Measurements from ENCODE around the gene PPP2R2C.

Gene PPP2R2C

GRCh38 chr4:6340446-6341015 lies 131.9 kb downstream of the PPP2R2C start:
- H3K27ac ChIP-seq (ENCODE audit: low read depth, low read length): no peak overlapping the region

GRCh38 chr4:6339818-6340445 lies 132.5 kb downstream of the PPP2R2C start:
- Histone ChIP-seq H3K9ac (ENCODE audit: low read depth in 1 of 2, low read length in 2 of 2) (no peak overlapping the region), H3K27me3 (ENCODE audit: control insufficient read depth in 1 of 2, insufficient read depth in 2 of 2, low read length in 2 of 2) (peaks cover 9 to 10% of the 10 kb centered on the region in 2 donors), H3K9me3 (ENCODE audit: control insufficient read depth in 1 of 2, low read length in 2 of 2) (no peaks in the 10 kb centered on the region), H3K27ac (ENCODE audit: low read depth, low read length) (no peak overlapping the region), H3K36me3 (ENCODE audit: control insufficient read depth in 1 of 2, insufficient read depth in 2 of 2, low read length in 2 of 2) (no peaks in the 10 kb centered on the region), H3K4me3 (ENCODE audit: low read depth in 1 of 2, low read length in 2 of 2) (no peak overlapping the region), H3K4me1 (ENCODE audit: control insufficient read depth in 1 of 2, insufficient read depth in 2 of 2, low read length in 2 of 2) (peaks cover 0 to 5% of the 10 kb centered on the region in 2 donors)

More at GRCh38 chr4:6340446-6341015, 131.9 kb downstream of the PPP2R2C start:
- H3K4me1 ChIP-seq (ENCODE audit: control insufficient read depth in 1 of 2, insufficient read depth in 2 of 2, low read length in 2 of 2): peaks cover 0 to 5% of the 10 kb centered on the region in 2 donors
- H3K27me3 ChIP-seq (ENCODE audit: control insufficient read depth in 1 of 2, insufficient read depth in 2 of 2, low read length in 2 of 2): peaks cover 5 to 10% of the 10 kb centered on the region in 2 donors
- H3K9ac ChIP-seq (ENCODE audit: low read depth in 1 of 2, low read length in 2 of 2): no peak overlapping the region
- no peaks in the 10 kb centered on the region for H3K9me3 ChIP-seq (ENCODE audit: control insufficient read depth in 1 of 2, low read length in 2 of 2)
- no peak overlapping the region for H3K4me3 ChIP-seq (ENCODE audit: low read depth in 1 of 2, low read length in 2 of 2)
- no peaks in the 10 kb centered on the region for H3K36me3 ChIP-seq (ENCODE audit: control insufficient read depth in 1 of 2, insufficient read depth in 2 of 2, low read length in 2 of 2)

GRCh38 chr4:6338951-6339817 lies 133.2 kb downstream of the PPP2R2C start:
- Histone ChIP-seq H3K9ac (ENCODE audit: low read depth in 1 of 2, low read length in 2 of 2) (no peak overlapping the region), H3K4me3 (ENCODE audit: low read depth in 1 of 2, low read length in 2 of 2) (no peak overlapping the region), H3K4me1 (ENCODE audit: control insufficient read depth in 1 of 2, insufficient read depth in 2 of 2, low read length in 2 of 2) (peaks cover 0 to 5% of the 10 kb centered on the region in 2 donors), H3K27ac (ENCODE audit: low read depth, low read length) (no peak overlapping the region), H3K9me3 (ENCODE audit: control insufficient read depth in 1 of 2, low read length in 2 of 2) (peaks cover 0 to under 1% of the 10 kb centered on the region in 2 donors), H3K27me3 (ENCODE audit: control insufficient read depth in 1 of 2, insufficient read depth in 2 of 2, low read length in 2 of 2) (peaks cover 9 to 10% of the 10 kb centered on the region in 2 donors), H3K36me3 (ENCODE audit: control insufficient read depth in 1 of 2, insufficient read depth in 2 of 2, low read length in 2 of 2) (no peaks in the 10 kb centered on the region)

- Histone ChIP-seq H3K27me3 (ENCODE audit: control insufficient read depth in 1 of 2, insufficient read depth in 2 of 2, low read length in 2 of 2) (peaks cover 9 to 10% of the 10 kb centered on the region in 2 donors), H3K36me3 (ENCODE audit: control insufficient read depth in 1 of 2, insufficient read depth in 2 of 2, low read length in 2 of 2) (no peaks in the 10 kb centered on the region), H3K4me1 (ENCODE audit: control insufficient read depth in 1 of 2, insufficient read depth in 2 of 2, low read length in 2 of 2) (peaks cover 0 to 5% of the 10 kb centered on the region in 2 donors), H3K27ac (ENCODE audit: low read depth, low read length) (no peak overlapping the region), H3K4me3 (ENCODE audit: low read depth in 1 of 2, low read length in 2 of 2) (peak overlapping the region in 1 of 2 donors; percentile 36), H3K9ac (ENCODE audit: low read depth in 1 of 2, low read length in 2 of 2) (no peak overlapping the region), H3K9me3 (ENCODE audit: control insufficient read depth in 1 of 2, low read length in 2 of 2) (peaks cover 0 to 6% of the 10 kb centered on the region in 2 donors)
Measured at GRCh38 chr4:6338175-6338950, 134.1 kb downstream of the PPP2R2C start.

- H3K4me1 ChIP-seq (ENCODE audit: control insufficient read depth in 1 of 2, insufficient read depth in 2 of 2, low read length in 2 of 2): peaks cover 0 to 5% of the 10 kb centered on the region in 2 donors
- H3K36me3 ChIP-seq (ENCODE audit: control insufficient read depth in 1 of 2, insufficient read depth in 2 of 2, low read length in 2 of 2): no peaks in the 10 kb centered on the region
- peaks cover 9 to 10% of the 10 kb centered on the region in 2 donors for H3K27me3 ChIP-seq (ENCODE audit: control insufficient read depth in 1 of 2, insufficient read depth in 2 of 2, low read length in 2 of 2)
- peaks cover 0 to 6% of the 10 kb centered on the region in 2 donors for H3K9me3 ChIP-seq (ENCODE audit: control insufficient read depth in 1 of 2, low read length in 2 of 2)
- no peak overlapping the region for H3K9ac ChIP-seq (ENCODE audit: low read depth in 1 of 2, low read length in 2 of 2)
- H3K27ac ChIP-seq (ENCODE audit: low read depth, low read length): no peak overlapping the region
- H3K4me3 ChIP-seq (ENCODE audit: low read depth in 1 of 2, low read length in 2 of 2): peak overlapping the region in 1 of 2 donors; percentile 36
Measured at GRCh38 chr4:6337331-6337935, 135.0 kb downstream of the PPP2R2C start.

- Histone ChIP-seq H3K27me3 (ENCODE audit: control insufficient read depth in 1 of 2, insufficient read depth in 2 of 2, low read length in 2 of 2) (peaks cover 9 to 10% of the 10 kb centered on the region in 2 donors), H3K4me3 (ENCODE audit: low read depth in 1 of 2, low read length in 2 of 2) (no peak overlapping the region)
Measured at GRCh38 chr4:6336166-6336565, 136.2 kb downstream of the PPP2R2C start.

GRCh38 chr4:6335040-6335590 lies 137.3 kb downstream of the PPP2R2C start:
- Histone ChIP-seq H3K4me1 (ENCODE audit: control insufficient read depth in 1 of 2, insufficient read depth in 2 of 2, low read length in 2 of 2) (peaks cover 0 to 5% of the 10 kb centered on the region in 2 donors), H3K9me3 (ENCODE audit: control insufficient read depth in 1 of 2, low read length in 2 of 2) (peaks cover 4 to 6% of the 10 kb centered on the region in 2 donors), H3K9ac (ENCODE audit: low read depth in 1 of 2, low read length in 2 of 2) (no peak overlapping the region), H3K4me3 (ENCODE audit: low read depth in 1 of 2, low read length in 2 of 2) (no peak overlapping the region), H3K27ac (ENCODE audit: low read depth, low read length) (no peak overlapping the region), H3K36me3 (ENCODE audit: control insufficient read depth in 1 of 2, insufficient read depth in 2 of 2, low read length in 2 of 2) (no peaks in the 10 kb centered on the region), H3K27me3 (ENCODE audit: control insufficient read depth in 1 of 2, insufficient read depth in 2 of 2, low read length in 2 of 2) (peaks cover 9 to 10% of the 10 kb centered on the region in 2 donors)

More at GRCh38 chr4:6336166-6336565, 136.2 kb downstream of the PPP2R2C start:
- Histone ChIP-seq H3K9me3 (ENCODE audit: control insufficient read depth in 1 of 2, low read length in 2 of 2) (peaks cover 4 to 6% of the 10 kb centered on the region in 2 donors), H3K9ac (ENCODE audit: low read depth in 1 of 2, low read length in 2 of 2) (no peak overlapping the region), H3K36me3 (ENCODE audit: control insufficient read depth in 1 of 2, insufficient read depth in 2 of 2, low read length in 2 of 2) (no peaks in the 10 kb centered on the region), H3K27ac (ENCODE audit: low read depth, low read length) (no peak overlapping the region), H3K4me1 (ENCODE audit: control insufficient read depth in 1 of 2, insufficient read depth in 2 of 2, low read length in 2 of 2) (peaks cover 0 to 5% of the 10 kb centered on the region in 2 donors)

GRCh38 chr4:6334203-6334887 lies 138.1 kb downstream of the PPP2R2C start:
- peaks cover 0 to 5% of the 10 kb centered on the region in 2 donors for H3K4me1 ChIP-seq (ENCODE audit: control insufficient read depth in 1 of 2, insufficient read depth in 2 of 2, low read length in 2 of 2)
- no peaks in the 10 kb centered on the region for H3K36me3 ChIP-seq (ENCODE audit: control insufficient read depth in 1 of 2, insufficient read depth in 2 of 2, low read length in 2 of 2)
- H3K9me3 ChIP-seq (ENCODE audit: control insufficient read depth in 1 of 2, low read length in 2 of 2): peaks cover 4 to 6% of the 10 kb centered on the region in 2 donors
- no peak overlapping the region for H3K4me3 ChIP-seq (ENCODE audit: low read depth in 1 of 2, low read length in 2 of 2)
- no peak overlapping the region for H3K27ac ChIP-seq (ENCODE audit: low read depth, low read length)
- H3K27me3 ChIP-seq (ENCODE audit: control insufficient read depth in 1 of 2, insufficient read depth in 2 of 2, low read length in 2 of 2): peaks cover 9 to 10% of the 10 kb centered on the region in 2 donors
- H3K9ac ChIP-seq (ENCODE audit: low read depth in 1 of 2, low read length in 2 of 2): no peak overlapping the region
